NB4 (cell line): Measurements from ENCODE around the gene WBP2NL.
A peak's percentile ranks its signal among the peaks of the same experiment; 100 is the strongest.

Source experiments
- DNase-seq: peaks from one replicate; pipeline ENCODE4 v3.0.0; 2010; ENCODE audit warnings: low read depth
- H3K4me3 ChIP-seq: one replicate; pipeline ENCODE4 v1.5.1; 2011; ENCODE audit warnings: mild to moderate bottlenecking, low read depth, low read length, moderate library complexity
- MYC ChIP-seq: IDR thresholded peaks from 2 replicates; pipeline ENCODE4 v1.6.1; 2011; ENCODE audit warnings: low read depth, low read length
- POLR2A ChIP-seq: IDR thresholded peaks from 2 replicates; pipeline ENCODE4 v1.6.1; 2011; ENCODE audit warnings: mild to moderate bottlenecking; ENCODE audit not compliant: insufficient read length; ENCODE audit errors: extremely low read depth
- TF ChIP-seq, protein P1 (sequence below): IDR thresholded peaks from one replicate; pipeline ENCODE4 v1.5.1; 2012; ENCODE audit warnings: low read depth, low read length
- TF ChIP-seq, protein P2 (sequence below): IDR thresholded peaks from 2 replicates; pipeline ENCODE4 v1.6.1; 2011; ENCODE audit warnings: low read depth, low read length

Gene WBP2NL

DNA sequence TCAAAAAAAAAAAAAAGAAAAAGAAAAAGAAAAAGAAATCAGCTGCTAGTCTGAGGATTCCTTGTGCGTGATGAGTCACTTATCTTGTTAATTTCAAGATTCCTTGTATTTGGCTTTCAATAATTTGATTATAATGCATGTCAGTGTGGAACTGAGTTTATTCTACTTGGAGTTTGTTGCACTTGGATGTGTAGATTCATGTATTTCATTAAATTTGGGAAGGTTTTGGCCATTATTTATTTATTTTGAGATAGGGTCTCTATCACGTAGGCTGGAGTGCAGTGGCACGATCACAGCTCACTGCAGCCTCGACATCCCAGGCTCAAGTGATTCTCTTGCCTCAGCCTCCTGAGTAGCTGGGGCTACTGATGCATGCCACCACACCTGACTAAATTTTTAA is 14.8 kb downstream of the WBP2NL start:
- TF ChIP-seq, protein P1, sequence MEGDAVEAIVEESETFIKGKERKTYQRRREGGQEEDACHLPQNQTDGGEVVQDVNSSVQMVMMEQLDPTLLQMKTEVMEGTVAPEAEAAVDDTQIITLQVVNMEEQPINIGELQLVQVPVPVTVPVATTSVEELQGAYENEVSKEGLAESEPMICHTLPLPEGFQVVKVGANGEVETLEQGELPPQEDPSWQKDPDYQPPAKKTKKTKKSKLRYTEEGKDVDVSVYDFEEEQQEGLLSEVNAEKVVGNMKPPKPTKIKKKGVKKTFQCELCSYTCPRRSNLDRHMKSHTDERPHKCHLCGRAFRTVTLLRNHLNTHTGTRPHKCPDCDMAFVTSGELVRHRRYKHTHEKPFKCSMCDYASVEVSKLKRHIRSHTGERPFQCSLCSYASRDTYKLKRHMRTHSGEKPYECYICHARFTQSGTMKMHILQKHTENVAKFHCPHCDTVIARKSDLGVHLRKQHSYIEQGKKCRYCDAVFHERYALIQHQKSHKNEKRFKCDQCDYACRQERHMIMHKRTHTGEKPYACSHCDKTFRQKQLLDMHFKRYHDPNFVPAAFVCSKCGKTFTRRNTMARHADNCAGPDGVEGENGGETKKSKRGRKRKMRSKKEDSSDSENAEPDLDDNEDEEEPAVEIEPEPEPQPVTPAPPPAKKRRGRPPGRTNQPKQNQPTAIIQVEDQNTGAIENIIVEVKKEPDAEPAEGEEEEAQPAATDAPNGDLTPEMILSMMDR, result no peak
- no peak for TF ChIP-seq POLR2A
- no peak for TF ChIP-seq MYC
- TF ChIP-seq, protein P2, sequence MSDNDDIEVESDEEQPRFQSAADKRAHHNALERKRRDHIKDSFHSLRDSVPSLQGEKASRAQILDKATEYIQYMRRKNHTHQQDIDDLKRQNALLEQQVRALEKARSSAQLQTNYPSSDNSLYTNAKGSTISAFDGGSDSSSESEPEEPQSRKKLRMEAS, result no peak
- H3K4me3 ChIP-seq, result no peak overlapping the region
- DNase-seq, result no peak

DNA sequence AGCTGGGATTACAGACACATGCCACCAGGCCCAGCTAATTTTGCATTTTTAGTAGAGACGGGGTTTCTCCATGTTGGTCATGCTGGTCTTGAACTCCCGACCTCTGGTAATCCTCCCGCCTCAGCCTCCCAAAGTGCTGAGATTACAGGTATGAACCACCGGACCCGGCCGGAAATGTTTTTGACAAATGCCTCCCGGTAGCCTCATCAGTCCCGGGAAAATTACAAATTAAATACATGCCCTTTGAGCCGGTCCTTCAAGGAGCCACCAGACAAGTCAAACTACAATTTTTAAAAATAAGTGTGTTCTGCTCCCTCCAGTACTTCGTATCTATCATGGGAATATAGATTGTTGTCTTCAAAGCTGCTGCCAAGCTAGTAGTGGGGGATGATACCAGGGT is 17.5 kb downstream of the WBP2NL start:
- DNase-seq, result no peak
- H3K4me3 ChIP-seq, result no peak overlapping the region
- TF ChIP-seq, protein P2, result no peak
- TF ChIP-seq MYC (no peak), POLR2A (no peak)
- TF ChIP-seq, protein P1, result no peak

DNA sequence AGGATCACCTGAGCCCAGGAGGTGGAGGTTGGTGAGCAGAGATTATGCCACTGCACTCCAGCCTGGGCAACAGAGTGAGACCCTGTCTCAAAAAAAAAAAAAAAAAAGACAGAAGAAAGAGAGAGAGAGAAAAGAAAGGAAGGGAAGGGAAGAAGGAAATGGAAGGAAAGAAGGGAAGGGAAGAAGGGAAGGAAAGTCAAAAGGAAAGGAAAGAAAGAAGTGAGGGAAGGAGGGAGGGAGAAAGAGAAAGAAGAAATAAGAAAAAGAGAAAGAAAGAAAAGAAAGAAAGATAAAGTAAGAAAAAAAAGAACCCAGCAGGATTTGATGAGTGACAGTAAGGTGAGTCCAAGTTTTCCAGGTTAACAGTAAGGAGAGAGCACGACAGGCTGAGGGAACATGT is 19.6 kb downstream of the WBP2NL start:
- DNase-seq, result no peak
- TF ChIP-seq, protein P1, result no peak
- TF ChIP-seq, protein P2, result no peak
- TF ChIP-seq POLR2A (no peak), MYC (no peak)
- H3K4me3 ChIP-seq, result no peak overlapping the region

DNA sequence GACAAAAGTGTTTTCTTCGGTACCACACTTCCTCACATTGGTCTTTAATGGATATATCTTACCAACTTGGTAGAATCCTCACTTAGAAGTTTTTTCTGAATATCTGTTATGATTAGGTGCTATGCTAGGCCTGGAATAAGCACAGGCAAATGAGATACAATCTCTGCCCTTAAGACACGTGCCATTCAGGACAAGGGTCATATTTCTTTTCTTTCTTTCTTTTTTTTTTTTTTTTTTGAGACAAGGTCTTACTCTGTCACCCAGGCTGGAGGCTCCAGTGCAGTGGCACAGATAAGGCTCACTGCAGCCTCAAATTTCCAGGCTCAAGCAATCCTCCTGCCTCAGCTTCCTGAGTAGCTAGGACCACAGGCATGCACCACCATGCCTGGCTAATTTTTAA is 23.0 kb downstream of the WBP2NL start:
- no peak overlapping the region for H3K4me3 ChIP-seq
- no peak for DNase-seq
- TF ChIP-seq, protein P1, result no peak
- TF ChIP-seq, protein P2, result no peak
- TF ChIP-seq POLR2A, result no peak
- TF ChIP-seq MYC, result no peak

DNA sequence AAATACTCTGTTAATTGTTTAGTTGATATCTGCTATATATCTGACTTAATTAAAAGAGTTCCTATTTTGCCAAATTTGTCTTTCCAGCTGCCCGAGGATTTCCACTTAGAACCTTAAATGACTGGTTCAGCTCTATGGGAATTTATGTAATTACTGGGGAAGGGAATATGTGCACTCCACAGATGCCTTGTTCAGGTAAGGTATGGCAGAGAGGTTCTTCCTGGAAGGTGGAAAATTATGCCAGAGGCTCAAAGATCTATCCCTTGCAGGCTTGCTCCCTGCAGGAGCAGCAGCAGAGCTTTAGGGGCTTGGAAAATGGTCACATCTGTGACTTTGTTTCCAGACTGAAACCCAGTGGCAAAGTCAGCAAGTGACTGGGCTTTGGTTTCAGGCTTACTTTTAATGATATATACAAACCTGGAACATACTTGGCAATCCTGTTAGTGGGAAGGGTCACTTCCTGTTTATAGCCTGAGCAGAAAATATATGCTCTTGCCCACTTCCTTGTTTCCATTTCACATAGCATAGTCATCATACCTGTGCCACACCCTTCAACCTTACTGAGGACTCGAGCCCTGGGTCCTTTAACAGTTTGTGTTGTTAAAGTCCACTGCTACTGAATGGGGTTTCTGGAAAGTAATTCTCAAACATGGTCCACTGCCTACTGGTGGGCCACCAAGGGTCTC is 23.7 kb downstream of the WBP2NL start:
- H3K4me3 ChIP-seq, result no peak overlapping the region
- DNase-seq, result peak; percentile 42
- TF ChIP-seq MYC, result no peak
- TF ChIP-seq POLR2A, result no peak
- TF ChIP-seq, protein P2, result no peak
- TF ChIP-seq, protein P1, result no peak

DNA sequence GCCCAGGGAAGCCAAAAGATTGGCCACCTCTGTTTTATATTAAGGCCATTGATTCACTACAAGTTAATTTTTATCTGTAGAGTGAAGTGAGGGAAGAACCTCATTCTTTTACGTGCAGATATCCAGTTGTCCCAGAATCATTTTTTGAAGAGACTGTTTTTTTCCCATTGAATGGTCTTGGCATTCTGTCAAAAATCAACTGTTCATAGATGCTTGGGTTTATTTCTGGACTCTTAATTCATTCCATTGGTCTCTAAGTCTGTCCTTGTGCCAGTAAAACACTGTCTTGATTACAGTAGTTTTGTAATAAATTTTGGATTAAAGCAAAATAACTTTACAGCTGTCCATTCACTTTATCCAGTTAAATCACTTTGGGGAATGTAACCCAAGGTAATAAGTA is 26.8 kb downstream of the WBP2NL start:
- TF ChIP-seq POLR2A (no peak), MYC (no peak)
- TF ChIP-seq, protein P2, result no peak
- TF ChIP-seq, protein P1, result no peak
- no peak for DNase-seq
- H3K4me3 ChIP-seq, result no peak overlapping the region
